SKM-1 treated with dmso at 0.1 percent for 144 hours (cell line): Measurements from ENCODE around the gene RCL1.

ENCODE experiments used
- DNase-seq: peaks from one replicate; lab custom pipeline; 2025; ENCODE audit not compliant: unreplicated experiment; lab: John Stamatoyannopoulos, UW

Gene RCL1

DNA sequence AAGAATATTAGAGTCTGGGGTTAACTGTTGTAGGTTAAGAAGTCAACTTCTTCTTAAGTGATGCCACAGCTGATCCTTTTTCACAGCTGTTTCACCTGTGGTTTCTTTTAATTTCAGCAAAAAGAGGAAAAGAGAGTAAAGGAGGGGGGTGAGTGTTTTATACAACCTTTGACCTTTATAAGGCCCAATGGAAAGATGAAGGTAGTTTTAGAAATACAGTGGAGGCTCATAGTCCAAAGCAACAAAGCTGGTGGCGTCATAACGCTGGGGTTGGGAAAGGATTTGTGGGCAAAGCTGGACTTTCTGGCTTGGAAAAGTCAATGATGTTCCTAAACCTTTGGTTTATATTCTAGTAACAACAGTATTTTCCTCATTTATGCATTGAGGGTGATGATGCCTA, 49.5 kb downstream of the RCL1 start:
- DNase-seq = no peak

GRCh38 chr9:4842734-4843133, 50.0 kb downstream of the RCL1 start:
- DNase-seq = no peak

GRCh38 chr9:4844056-4844838, 51.5 kb downstream of the RCL1 start:
- DNase-seq = no peak

DNA sequence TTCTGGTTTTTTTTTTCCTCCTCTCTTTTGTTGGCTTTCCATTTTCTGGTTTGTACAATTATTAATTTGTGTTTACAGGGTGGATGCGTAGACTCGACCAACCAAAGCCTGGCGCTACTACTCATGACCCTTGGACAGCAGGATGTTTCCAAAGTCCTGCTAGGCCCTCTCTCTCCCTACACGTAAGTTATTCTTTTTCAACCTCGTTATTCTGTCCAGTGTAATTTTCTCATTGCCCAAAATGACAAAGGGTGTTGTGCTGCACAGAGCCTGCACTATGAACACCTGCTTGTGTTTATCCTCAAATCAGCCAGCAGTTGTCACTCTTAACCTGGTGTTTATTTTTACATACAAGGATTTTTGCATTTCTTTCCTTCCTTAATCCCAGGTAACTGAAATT, 56.6 kb downstream of the RCL1 start:
- DNase-seq = no peak

GRCh38 chr9:4850603-4851310, 58.0 kb downstream of the RCL1 start:
- DNase-seq = no peak

GRCh38 chr9:4852419-4852818, 59.7 kb downstream of the RCL1 start:
- no peak for DNase-seq

DNA sequence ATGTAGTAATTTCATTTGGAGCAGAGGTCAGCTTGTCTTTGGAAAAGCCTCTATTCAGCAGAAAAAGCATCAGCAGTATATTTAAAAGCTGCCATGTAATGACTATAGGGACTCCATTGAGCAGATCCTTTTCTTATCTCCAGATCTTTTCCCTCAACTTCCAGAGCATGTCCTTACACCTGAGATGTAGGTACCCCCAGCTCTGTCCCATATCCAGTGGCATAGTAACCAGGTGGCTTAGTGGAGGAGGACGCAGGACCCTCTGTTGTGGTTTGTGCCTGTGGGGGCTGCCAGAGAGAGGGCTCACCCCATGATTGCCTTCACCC, 61.5 kb downstream of the RCL1 start:
- DNase-seq = no peak

DNA sequence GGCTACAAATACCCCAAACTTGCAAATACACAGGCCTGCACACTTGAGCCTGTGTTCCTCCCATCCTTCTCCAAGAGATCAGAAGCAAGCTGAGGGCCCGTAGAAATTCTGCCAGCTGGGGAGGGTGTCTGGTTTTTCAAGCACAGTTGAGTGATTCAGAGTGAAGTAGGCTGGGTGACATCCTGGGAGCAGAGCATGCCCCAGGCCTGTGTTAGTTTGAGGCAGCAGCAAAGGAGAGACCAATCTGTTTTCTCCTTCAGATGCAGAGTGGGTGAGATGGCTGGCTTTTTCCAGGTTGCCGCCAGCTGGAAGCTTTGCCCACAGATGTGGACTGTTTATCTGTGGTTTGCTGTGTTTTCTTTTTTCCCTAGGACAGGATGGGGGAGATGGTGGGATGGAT, 63.1 kb downstream of the RCL1 start:
- no peak for DNase-seq

- no peak for DNase-seq
Observed at GRCh38 chr9:4857163-4857810, 64.5 kb downstream of the RCL1 start.

GRCh38 chr9:4859035-4859434, 66.3 kb downstream of the RCL1 start:
- DNase-seq = no peak

DNA sequence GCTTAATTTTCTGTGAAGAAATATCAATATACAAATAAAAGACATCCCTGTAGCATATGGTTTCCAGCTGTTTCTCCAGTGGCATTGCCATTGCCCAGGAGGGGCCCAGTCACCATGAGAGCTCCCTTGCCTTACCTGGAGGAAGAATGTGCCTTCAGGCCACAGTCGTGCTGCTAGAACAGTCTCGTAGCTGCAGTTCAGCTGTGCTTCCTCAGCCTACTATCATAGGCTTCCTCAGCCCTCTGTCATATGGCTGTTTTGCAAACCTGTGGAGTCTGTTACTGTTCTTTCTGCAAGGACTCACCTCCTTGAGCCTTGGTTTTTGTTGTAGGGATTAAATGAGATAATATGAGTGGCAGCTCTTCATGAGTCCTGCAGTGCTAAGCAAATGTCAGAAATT, 67.6 kb downstream of the RCL1 start:
- no peak for DNase-seq

- no peak for DNase-seq
Observed at GRCh38 chr9:4861145-4861544, 68.4 kb downstream of the RCL1 start.

DNA sequence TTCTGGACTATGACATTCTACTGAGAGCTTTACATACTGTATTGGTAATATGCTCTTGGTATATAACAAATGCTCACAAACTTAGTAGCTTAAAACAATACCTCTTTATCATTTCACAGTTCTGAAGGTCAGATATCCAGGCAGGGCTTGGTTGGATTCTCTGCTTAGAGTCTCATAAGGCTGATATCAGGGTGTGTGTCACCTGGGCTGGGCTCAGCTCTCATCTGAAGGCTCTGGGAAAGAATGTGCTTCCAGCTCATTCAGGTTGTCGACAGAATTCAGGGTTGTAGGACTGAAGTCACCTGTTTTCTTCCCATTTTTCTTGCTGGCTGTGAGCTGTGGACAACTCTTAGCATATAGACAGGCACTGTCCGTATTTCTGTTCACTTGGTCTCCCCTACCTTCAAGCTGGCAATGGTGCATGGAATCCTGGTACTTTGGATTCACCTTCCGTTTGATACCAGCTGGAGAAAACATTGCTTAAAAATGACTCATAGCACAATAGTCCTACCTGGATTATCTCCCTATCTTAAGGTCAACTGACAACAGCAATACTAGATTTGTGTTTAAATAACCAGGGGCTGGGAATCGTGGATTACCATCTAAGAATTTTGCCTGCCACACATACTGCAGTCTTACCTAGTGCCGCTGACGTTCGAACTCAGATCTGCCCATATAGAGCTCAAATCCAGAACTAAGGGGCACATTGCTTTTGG, 69.2 kb downstream of the RCL1 start:
- no peak for DNase-seq

- no peak for DNase-seq
Observed at GRCh38 chr9:4862506-4863250, 69.9 kb downstream of the RCL1 start.

GRCh38 chr9:4864234-4864661, 71.5 kb downstream of the RCL1 start:
- DNase-seq = no peak

GRCh38 chr9:4864698-4865097, 72.0 kb downstream of the RCL1 start:
- DNase-seq = no peak

DNA sequence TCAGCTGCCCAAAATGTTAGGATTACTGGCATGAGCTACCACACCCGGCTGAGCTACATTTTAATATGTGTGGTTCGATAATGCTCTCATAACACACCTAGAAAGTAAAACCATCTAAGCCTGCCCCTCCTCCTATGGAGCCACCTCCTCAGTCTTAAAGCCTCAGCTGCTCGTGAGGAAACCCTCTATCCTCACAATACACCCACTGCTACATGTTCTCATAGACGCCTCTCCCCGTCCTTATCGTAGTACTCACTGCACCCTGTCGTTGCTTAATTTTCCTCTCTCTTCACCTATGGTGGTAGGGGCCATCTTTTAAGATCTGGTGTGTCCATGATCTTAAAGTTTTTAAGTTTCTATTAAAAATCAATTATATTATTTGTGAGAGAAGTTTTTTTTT, 72.9 kb downstream of the RCL1 start:
- no peak for DNase-seq

DNA sequence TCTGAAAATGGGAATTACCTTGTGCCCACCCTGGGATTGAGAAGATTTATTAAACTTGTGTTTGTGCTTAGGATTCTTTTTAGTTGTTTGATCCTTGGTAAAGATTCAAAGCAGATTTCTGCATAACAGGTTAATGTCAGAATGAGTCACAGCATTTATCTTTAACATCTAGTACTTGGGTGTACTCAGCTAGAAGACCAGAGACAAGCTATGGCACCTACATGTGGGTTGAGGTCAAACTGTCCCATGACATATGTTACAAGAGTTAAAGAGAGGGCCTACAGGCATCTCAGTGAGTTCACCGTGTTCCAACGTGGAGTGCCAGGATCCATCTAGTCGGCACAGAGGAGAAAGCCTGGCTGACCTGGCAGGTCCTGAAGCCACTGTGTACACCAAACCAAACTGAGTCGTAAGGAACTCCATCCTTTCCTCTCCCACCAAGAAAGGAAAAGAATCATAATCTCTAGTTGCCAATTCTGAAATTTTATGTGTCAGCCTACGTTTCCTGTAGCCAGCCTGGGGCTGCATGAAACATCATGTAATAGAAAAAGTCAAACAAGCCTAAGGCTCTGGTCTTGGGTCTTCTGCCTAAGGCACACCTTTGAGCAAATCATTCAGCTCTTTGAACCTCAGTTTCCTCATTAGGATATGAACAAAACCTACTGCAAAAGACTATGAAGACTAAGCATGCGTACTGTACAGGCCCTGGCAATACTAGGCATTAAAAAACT, 73.7 kb downstream of the RCL1 start:
- DNase-seq = no peak

DNA sequence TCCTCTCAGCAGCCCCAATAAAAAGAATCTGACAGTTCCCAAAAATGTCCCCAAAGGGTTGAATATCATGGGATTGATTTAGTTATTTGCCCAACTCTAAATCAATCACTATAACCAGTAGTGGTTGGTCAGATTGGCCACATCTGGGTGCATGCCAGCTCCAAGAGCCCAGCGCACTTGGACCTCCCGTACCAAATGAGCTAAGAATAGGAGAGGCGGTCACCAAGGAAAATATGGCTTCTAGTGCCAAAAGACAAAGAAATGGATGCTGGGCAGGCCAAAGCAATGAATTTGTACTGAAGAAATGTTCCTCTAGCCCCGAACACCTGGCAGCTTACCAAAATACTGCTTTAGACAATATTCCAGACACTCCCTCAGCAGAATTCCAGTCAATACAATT, 80.3 kb downstream of the RCL1 start:
- DNase-seq = no peak

DNA sequence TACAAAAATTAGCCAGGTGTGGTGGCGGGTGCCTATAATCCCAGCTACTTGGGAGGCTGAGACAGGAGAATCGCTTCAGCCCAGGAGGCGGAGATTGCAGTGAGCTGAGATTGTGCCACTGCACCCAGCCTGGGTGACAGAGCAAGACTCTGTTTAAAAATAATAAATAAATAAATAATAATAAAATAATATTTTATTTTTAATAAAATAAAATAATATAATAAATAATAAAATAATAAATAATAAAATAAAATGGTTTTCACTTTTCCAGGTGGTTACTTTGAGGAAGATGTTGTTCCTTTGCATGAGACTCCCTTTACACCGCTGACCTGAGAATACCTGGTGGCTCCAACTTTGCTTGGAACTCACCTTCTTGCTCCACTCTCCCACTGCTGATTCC, 82.8 kb downstream of the RCL1 start:
- DNase-seq = no peak
